Measurements from ENCODE around the gene ATP8B3. TPM values are rescaled to one million over a fixed set of nuclear protein-coding genes. Genes with fewer than 3 reads are reported as not detected.

Gene ATP8B3
- total RNA-seq, 1 experiment from 2014 or later = 8.7 TPM

- H3K9me3 ChIP-seq (ENCODE audit: low read depth, low read length, poor library complexity, severe bottlenecking) = peaks cover 13% of the 10 kb centered on the region
- POLR2A ChIA-PET (ENCODE audit: low non-redundant PET) = no interaction called here
- intact Hi-C loops (cut with micrococcal nuclease; ENCODE audit: unreplicated experiment) = no loop called here
Observed at GRCh38 chr19:1775951-1776605, 36.0 kb downstream of the ATP8B3 start.

DNA sequence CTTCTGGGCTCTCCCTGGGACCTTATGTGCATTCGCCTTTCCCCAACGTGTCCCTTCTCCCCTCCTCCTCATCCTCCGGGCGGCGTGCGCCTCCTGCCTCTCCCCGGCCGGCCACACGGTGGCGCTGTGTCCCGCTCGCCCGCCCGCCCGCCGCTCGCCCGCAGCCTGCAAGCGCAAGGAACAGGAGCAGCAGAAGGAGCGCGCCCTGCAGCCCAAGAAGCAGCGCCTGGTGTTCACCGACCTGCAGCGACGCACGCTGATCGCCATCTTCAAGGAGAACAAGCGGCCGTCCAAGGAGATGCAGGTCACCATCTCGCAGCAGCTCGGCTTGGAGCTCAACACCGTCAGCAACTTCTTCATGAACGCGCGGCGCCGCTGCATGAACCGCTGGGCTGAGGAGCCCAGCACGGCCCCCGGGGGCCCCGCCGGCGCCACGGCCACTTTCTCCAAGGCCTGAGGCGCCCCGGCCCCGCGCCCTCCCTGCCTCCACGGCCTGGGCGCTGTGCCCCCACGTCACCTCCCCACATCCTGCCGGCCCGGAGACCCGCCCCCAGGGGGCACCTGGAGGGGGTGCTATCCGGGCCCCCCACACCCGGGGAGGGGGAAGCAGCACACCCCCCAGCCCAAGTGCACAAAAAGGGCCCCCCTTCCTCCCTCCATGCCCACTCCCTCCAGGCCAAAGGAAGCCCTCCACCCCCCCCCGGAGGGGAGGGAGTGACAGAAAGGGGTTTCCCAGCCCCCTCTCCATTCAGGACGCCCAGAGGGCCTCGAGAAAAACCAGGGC is 36.9 kb downstream of the ATP8B3 start:
- H3K27ac ChIP-seq (ENCODE audit: low read depth, low read length, poor library complexity, severe bottlenecking) = no peak overlapping the region
- H3K36me3 ChIP-seq (ENCODE audit: insufficient read depth, low read length, poor library complexity, severe bottlenecking) = no peaks in the 10 kb centered on the region
- DNase-seq (ENCODE audit: low spot score) = no peak
- H3K9me3 ChIP-seq (ENCODE audit: low read depth, low read length, poor library complexity, severe bottlenecking) = peaks cover 22% of the 10 kb centered on the region
- intact Hi-C loops (cut with micrococcal nuclease; ENCODE audit: unreplicated experiment) = no loop called here
- peaks cover 6% of the 10 kb centered on the region for H3K4me1 ChIP-seq (ENCODE audit: insufficient read depth, low read length, poor library complexity, severe bottlenecking)
- BruUV-seq (replicated peaks) = no TSS peak
- TF ChIP-seq EZH2 (IDR thresholded peaks at IDR 0.05; ENCODE audit: borderline replicate concordance, low read depth, low read length, poor library complexity, severe bottlenecking) (no peak), CTCF (conservative IDR thresholded peaks at IDR 0.05; ENCODE audit: low read depth, low read length) (peak; percentile 57)
- H3K27me3 ChIP-seq (replicated peaks; ENCODE audit: insufficient read depth, low read depth, low read length, poor library complexity) = peaks cover 71% of the 10 kb centered on the region
- H3K4me3 ChIP-seq (ENCODE audit: low read depth, low read length, poor library complexity, severe bottlenecking) = no peak overlapping the region
- ChIA-PET CTCF (no interaction called here), POLR2A (ENCODE audit: low non-redundant PET) (no interaction called here)

More at GRCh38 chr19:1775951-1776605, 36.0 kb downstream of the ATP8B3 start:
- Histone ChIP-seq H3K4me3 (ENCODE audit: low read depth, low read length, poor library complexity, severe bottlenecking) (no peak overlapping the region), H3K27me3 (replicated peaks; ENCODE audit: insufficient read depth, low read depth, low read length, poor library complexity) (peaks cover 70% of the 10 kb centered on the region), H3K27ac (ENCODE audit: low read depth, low read length, poor library complexity, severe bottlenecking) (no peak overlapping the region), H3K4me1 (ENCODE audit: insufficient read depth, low read length, poor library complexity, severe bottlenecking) (peaks cover 6% of the 10 kb centered on the region), H3K36me3 (ENCODE audit: insufficient read depth, low read length, poor library complexity, severe bottlenecking) (no peaks in the 10 kb centered on the region)
- DNase-seq (ENCODE audit: low spot score) = no peak
- BruUV-seq (replicated peaks) = no TSS peak
- CTCF ChIA-PET = interaction anchor here (0.6 kb wide), 1 partner anchor 14 kb away, joined by 5 read pairs; no protein-coding TSS in a partner anchor
- TF ChIP-seq EZH2 (IDR thresholded peaks at IDR 0.05; ENCODE audit: borderline replicate concordance, low read depth, low read length, poor library complexity, severe bottlenecking) = peak; percentile 91
- no peak for TF ChIP-seq CTCF (conservative IDR thresholded peaks at IDR 0.05; ENCODE audit: low read depth, low read length)

DNA sequence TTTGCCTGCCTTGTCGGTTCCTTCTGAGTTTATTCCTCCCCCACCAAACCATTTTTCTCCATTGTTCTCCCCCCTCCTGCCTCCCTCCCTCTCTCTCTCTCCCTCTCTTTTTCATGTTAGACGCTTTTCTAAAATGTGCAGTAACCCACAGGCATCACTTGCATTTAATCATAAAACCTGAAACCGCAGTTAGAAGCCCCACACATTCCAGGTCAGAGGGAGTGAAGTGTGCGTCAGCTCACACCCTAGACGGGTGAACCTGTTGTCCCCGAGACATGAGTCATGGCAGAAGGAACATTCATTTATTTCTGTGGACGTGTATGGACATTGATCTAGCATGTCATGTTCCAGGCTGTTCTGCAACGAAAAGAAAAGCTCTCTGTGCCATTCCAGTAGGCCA is 38.9 kb downstream of the ATP8B3 start:
- peaks cover 23% of the 10 kb centered on the region for H3K9me3 ChIP-seq (ENCODE audit: low read depth, low read length, poor library complexity, severe bottlenecking)
- no peak overlapping the region for H3K27ac ChIP-seq (ENCODE audit: low read depth, low read length, poor library complexity, severe bottlenecking)
- DNase-seq (ENCODE audit: low spot score) = no peak
- ChIA-PET POLR2A (ENCODE audit: low non-redundant PET) (no interaction called here), CTCF (interaction anchor here (0.5 kb wide), 1 partner anchor 9 kb away, joined by 4 read pairs; no protein-coding TSS in a partner anchor)
- H3K4me3 ChIP-seq (ENCODE audit: low read depth, low read length, poor library complexity, severe bottlenecking) = no peak overlapping the region
- no peaks in the 10 kb centered on the region for H3K36me3 ChIP-seq (ENCODE audit: insufficient read depth, low read length, poor library complexity, severe bottlenecking)
- H3K27me3 ChIP-seq (replicated peaks; ENCODE audit: insufficient read depth, low read depth, low read length, poor library complexity) = peaks cover 65% of the 10 kb centered on the region
- TF ChIP-seq CTCF (conservative IDR thresholded peaks at IDR 0.05; ENCODE audit: low read depth, low read length) = no peak
- no peak for TF ChIP-seq EZH2 (IDR thresholded peaks at IDR 0.05; ENCODE audit: borderline replicate concordance, low read depth, low read length, poor library complexity, severe bottlenecking)
- intact Hi-C loops (cut with micrococcal nuclease; ENCODE audit: unreplicated experiment) = no loop called here
- peaks cover under 1% of the 10 kb centered on the region for H3K4me1 ChIP-seq (ENCODE audit: insufficient read depth, low read length, poor library complexity, severe bottlenecking)
- BruUV-seq (replicated peaks) = no TSS peak
